GM12878 (cell line): ENCODE data around the gene FAM114A2. TPM values are rescaled to one million over a fixed set of nuclear protein-coding genes. Genes with fewer than 3 reads are reported as not detected.

Experiments
- ATAC-seq: fragments of 200-7000 bp; cut with Tn5 transposase; 3 replicates; pipeline ENCODE4 v1.9.1; 2020; ENCODE audit warnings: mild to moderate bottlenecking, moderate library complexity
- BruUV-seq: library from RNA; stranded (reverse); fragments of 400-500 nt; replicated peaks from 2 replicates; lab custom pipeline; 2021; lab: Mats Ljungman, UMichigan
- CTCF ChIA-PET: fragments of 300-600 bp; sonication (Branson Sonifier 250); formaldehyde crosslinking; extraction: SDS; loops from one replicate; lab custom pipeline; 2021; ENCODE audit warnings: inconsistent platforms; lab: Yijun Ruan, JAX
- POLR2A ChIA-PET: fragments of 350-600 bp; formaldehyde crosslinking; extraction: SDS; loops from one replicate; lab custom pipeline; 2021; ENCODE audit warnings: inconsistent platforms; lab: Charles Lee
- RAD21 ChIA-PET: fragments of 300-600 bp; sonication (Branson Sonifier 250); formaldehyde crosslinking; loops from one replicate; lab custom pipeline; 2023; ENCODE audit warnings: antibody characterized with exemption; ENCODE audit not compliant: unreplicated experiment; lab: Charles Lee
- SMC1A ChIA-PET: fragments of 300-600 bp; sonication (Branson Sonifier 250); formaldehyde crosslinking; loops from one replicate; lab custom pipeline; 2023; ENCODE audit not compliant: unreplicated experiment, uncharacterized antibody; lab: Charles Lee
- DNase-seq: peaks from one replicate; pipeline ENCODE4 v3.0.0-alpha.2; 2011; ENCODE audit warnings: low read depth, low spot score
- FAIRE-seq: peaks from 3 replicates; lab custom pipeline; 2011; peaks lifted over from hg19 to GRCh38; lab: Jason Lieb, UNC
- H2AFZ ChIP-seq: 2 replicates; pipeline ENCODE4 v1.6.0; 2011; ENCODE audit warnings: low read depth, low read length, control low read depth; ENCODE audit not compliant: control insufficient read depth
- H3K27ac ChIP-seq: 2 replicates; pipeline ENCODE4 v1.5.1; 2011; ENCODE audit warnings: control low read depth; ENCODE audit not compliant: control insufficient read depth, insufficient read depth
- H3K27me3 ChIP-seq, 2 experiments: replicated peaks in 1 of 2; 2 replicates each; pipeline versions ENCODE4 v1.6.0 to v1.6.1; 2011; ENCODE audit warnings: low read length in 1 of 2; ENCODE audit not compliant: control insufficient read depth in 2 of 2, insufficient read depth in 2 of 2
- H3K36me3 ChIP-seq, 2 experiments: 2 replicates each; pipeline ENCODE4 v1.5.1; 2011; ENCODE audit warnings: low read length in 1 of 2; ENCODE audit not compliant: control insufficient read depth in 2 of 2, insufficient read depth in 2 of 2
- H3K4me1 ChIP-seq: 2 replicates; pipeline ENCODE4 v1.6.1; 2011; ENCODE audit warnings: mild to moderate bottlenecking, low read length, moderate library complexity, mixed read lengths; ENCODE audit not compliant: control insufficient read depth, insufficient read depth
- H3K4me2 ChIP-seq: 2 replicates; pipeline ENCODE4 v1.6.0; 2011; ENCODE audit warnings: control low read depth; ENCODE audit not compliant: control insufficient read depth, insufficient read depth
- H3K4me3 ChIP-seq: fragments of 200-600 bp; sonication (generic); 2 replicates; pipeline ENCODE4 v1.5.1; 2016
- H3K79me2 ChIP-seq: 2 replicates; pipeline ENCODE4 v1.6.0; 2011; ENCODE audit warnings: low read length; ENCODE audit not compliant: control insufficient read depth, insufficient read depth
- H3K9ac ChIP-seq: 2 replicates; pipeline ENCODE4 v1.8.0; 2011; ENCODE audit warnings: low read length, control low read depth, mixed read lengths; ENCODE audit not compliant: control insufficient read depth, insufficient read depth
- H3K9me3 ChIP-seq: replicated peaks from 3 replicates; pipeline ENCODE4 v1.5.1; 2011; ENCODE audit warnings: mild to moderate bottlenecking, low read length; ENCODE audit not compliant: control insufficient read depth, insufficient read depth
- H4K20me1 ChIP-seq: 2 replicates; pipeline ENCODE4 v1.6.0; 2011; ENCODE audit not compliant: control insufficient read depth, insufficient read depth
- BCLAF1 ChIP-seq: fragments of 450-650 bp; IDR thresholded peaks from 2 replicates; pipeline ENCODE4 v1.6.1; 2017; ENCODE audit warnings: antibody characterized with exemption, mild to moderate bottlenecking, moderate library complexity
- E2F4 ChIP-seq: IDR thresholded peaks from 2 replicates; pipeline ENCODE4 v1.6.1; 2012; ENCODE audit warnings: low read depth, low read length, improper control_type of control experiment
- RAD51 ChIP-seq: fragments of 450-650 bp; IDR thresholded peaks from 2 replicates; pipeline ENCODE4 v1.6.1; 2016; ENCODE audit warnings: moderate library complexity, mild to moderate bottlenecking, inconsistent platforms
- WGBS: methylation state at CpG from one replicate; pipeline ENCODE4 v1.1.6; 2016; ENCODE audit warnings: low lambda C conversion rate; ENCODE audit not compliant: insufficient replicate concordance, insufficient coverage; ENCODE audit errors: missing lambda C conversion rate; 5-methylcytosine and 5-hydroxymethylcytosine counted together
- in situ Hi-C: fragments of 300-500 bp; cut with MboI; formaldehyde crosslinking; loops from 9 replicates; pipeline ENCODE4 v1.14.3; 2018; ENCODE audit warnings: mixed read lengths
- intact Hi-C: fragments of 100-400 bp; cut with micrococcal nuclease; formaldehyde crosslinking; loops from one replicate; pipeline ENCODE4 v1.14.2; 2022; ENCODE audit not compliant: unreplicated experiment
- polyA plus RNA-seq, 11 experiments: library from polyadenylated mRNA; depleted of rRNA in 4 of 11; unstranded in 6 of 11; stranded (reverse) in 5 of 11; fragments of >200 nt; fragmentation: Nextera tagmentation in 4 of 11; fragmentation: Illumina TruSeq in 1 of 11; extraction: Ambion mirVana in 4 of 11; extraction: Trizol in 1 of 11; gene quantifications; 1 replicate in 1 of 11; 2 replicates in 10 of 11; pipeline versions ENCODE4 v1.2.1 to v1.2.3, GENCODE V29; 2011 to 2016; ENCODE audit warnings: inconsistent platforms in 2 of 11, missing spikeins in 2 of 11, low read depth in 1 of 11
- total RNA-seq, 4 experiments: library from RNA; depleted of rRNA in 3 of 4; stranded (reverse); fragments of >200 nt in 3 of 4; fragmentation: Illumina TruSeq in 1 of 4; extraction: Trizol in 1 of 4; gene quantifications; 2 replicates each; pipeline versions ENCODE4 v1.2.1 to v1.2.3, GENCODE V29; 2013 to 2021

FAM114A2 gene
- total and polyA plus RNA-seq, 10 of the 15 experiments (the other 5 are each of a cell fraction or from before 2014, with no cell fraction given): 16.8 to 32.8 (median 24.3) TPM

GRCh38 chr5:154077696-154078095, 39.0 kb upstream of the FAM114A2 start:
- POLR2A ChIA-PET: no interaction called here
- no peak for ATAC-seq
- no TSS peak for BruUV-seq
- FAIRE-seq: no peak
- CTCF ChIA-PET: interaction anchor here (0.7 to 1.2 kb wide), 2 partner anchors 327 to 367 kb away, joined by 4 to 8 read pairs; no protein-coding TSS in a partner anchor
- in situ Hi-C loops: loop anchor here (10.0 kb wide), 1 partner anchor 527 kb away; no protein-coding TSS in a partner anchor
- Histone ChIP-seq H4K20me1 (no peaks in the 10 kb centered on the region), H2AFZ (no peak overlapping the region), H3K4me1 (no peaks in the 10 kb centered on the region), H3K36me3 (no peaks in the 10 kb centered on the region), H3K4me2 (no peak overlapping the region), H3K79me2 (no peaks in the 10 kb centered on the region), H3K4me3 (no peak overlapping the region), H3K9me3 (no peaks in the 10 kb centered on the region), H3K27ac (no peak overlapping the region), H3K9ac (no peak overlapping the region), H3K27me3 (0 out of 4 replicates have a peak, but pooled peaks cover 0 to 2% of the 10 kb centered on the region in 2 experiments)
- SMC1A ChIA-PET: interaction anchor here (1.1 to 7.1 kb wide), 2 partner anchors 18 to 328 kb away, joined by 5 to 129 read pairs; no protein-coding TSS in a partner anchor
- TF ChIP-seq BCLAF1: no peak
- TF ChIP-seq E2F4: no peak
- no peak for TF ChIP-seq RAD51
- no peak for DNase-seq
- RAD21 ChIA-PET: no interaction called here
- WGBS: 43% methylated on average over 1 of the region's 1 CpG
- intact Hi-C loops: no loop called here
